Tibial nerve (tissue), 3 donors: ENCODE results near the gene TAGLN3.

Source experiments
- POLR2A ChIP-seq, 2 donors: fragments of 450-650 bp; IDR thresholded peaks; one replicate each; pipeline ENCODE4 v1.6.1; 2017; ENCODE audit warnings: antibody characterized with exemption in 2 of 2, mild to moderate bottlenecking in 2 of 2, moderate library complexity in 2 of 2
- TF ChIP-seq, protein P1 (sequence below), 5 experiments: fragments of 200-600 bp in 3 of 5; fragments of 450-650 bp in 2 of 5; sonication (generic) in 3 of 5; IDR thresholded peaks; one replicate each; pipeline ENCODE4 v1.5.1; 2016 to 2019; ENCODE audit warnings: antibody characterized with exemption in 5 of 5, mild to moderate bottlenecking in 3 of 5, moderate library complexity in 2 of 5

DNA sequence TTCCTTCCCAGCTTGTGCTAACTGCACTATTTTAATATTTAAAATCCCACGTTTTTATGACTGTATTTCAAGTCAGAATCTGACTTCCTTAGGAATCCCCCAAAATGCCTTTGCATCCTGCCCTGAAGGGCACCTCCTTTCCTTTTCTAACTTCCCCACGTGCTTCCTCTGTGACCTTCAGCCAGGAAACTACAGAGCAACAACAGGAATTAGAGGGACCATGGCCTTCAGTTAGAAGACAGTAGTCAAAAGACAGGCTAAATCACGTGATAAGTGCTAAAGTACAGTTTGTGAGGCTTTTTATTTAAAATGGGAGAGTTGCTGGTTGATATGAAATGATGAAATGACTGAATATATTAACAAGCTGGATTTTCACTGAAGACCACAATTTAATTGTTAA is 31.7 kb upstream of the TAGLN3 start:
- TF ChIP-seq POLR2A (IDR thresholded peaks at IDR 0.05) = no peak
- TF ChIP-seq, protein P1, sequence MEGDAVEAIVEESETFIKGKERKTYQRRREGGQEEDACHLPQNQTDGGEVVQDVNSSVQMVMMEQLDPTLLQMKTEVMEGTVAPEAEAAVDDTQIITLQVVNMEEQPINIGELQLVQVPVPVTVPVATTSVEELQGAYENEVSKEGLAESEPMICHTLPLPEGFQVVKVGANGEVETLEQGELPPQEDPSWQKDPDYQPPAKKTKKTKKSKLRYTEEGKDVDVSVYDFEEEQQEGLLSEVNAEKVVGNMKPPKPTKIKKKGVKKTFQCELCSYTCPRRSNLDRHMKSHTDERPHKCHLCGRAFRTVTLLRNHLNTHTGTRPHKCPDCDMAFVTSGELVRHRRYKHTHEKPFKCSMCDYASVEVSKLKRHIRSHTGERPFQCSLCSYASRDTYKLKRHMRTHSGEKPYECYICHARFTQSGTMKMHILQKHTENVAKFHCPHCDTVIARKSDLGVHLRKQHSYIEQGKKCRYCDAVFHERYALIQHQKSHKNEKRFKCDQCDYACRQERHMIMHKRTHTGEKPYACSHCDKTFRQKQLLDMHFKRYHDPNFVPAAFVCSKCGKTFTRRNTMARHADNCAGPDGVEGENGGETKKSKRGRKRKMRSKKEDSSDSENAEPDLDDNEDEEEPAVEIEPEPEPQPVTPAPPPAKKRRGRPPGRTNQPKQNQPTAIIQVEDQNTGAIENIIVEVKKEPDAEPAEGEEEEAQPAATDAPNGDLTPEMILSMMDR (IDR thresholded peaks at IDR 0.05) = no peak
